ENCODE data around the gene DUSP7.

Gene DUSP7

DNA sequence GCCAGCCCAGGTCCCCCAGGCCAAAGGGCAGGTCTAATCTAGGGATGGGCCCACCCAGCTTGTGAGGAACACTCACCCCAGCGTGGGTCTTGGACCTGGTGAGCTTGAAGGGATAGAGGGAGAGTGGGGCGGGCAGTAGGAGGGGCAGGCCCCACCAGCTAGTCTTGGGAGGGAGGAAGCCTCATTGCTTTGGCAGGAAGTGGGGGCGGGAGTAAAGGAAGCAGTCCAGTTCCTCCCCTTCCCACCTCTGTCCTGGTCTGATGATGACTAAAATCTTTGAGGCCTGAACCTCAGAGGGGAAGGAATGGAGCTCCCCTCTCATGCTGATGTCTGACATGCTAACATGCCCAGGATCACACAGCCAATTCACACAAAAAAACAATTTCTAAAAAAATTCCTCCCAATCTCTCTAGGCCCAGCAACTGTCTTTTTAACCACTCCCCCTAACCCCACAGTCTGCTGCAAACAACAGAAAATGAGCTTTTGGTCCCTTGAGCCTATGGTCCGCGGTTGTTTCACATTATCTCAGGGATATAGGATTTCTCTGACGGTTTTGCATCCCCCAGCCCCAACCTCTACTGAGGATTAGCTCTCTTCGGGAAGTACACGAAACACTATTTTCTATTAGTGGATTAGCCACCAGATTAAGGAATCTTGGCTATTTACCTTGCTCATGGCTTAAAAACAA is 30.7 kb upstream of the DUSP7 start:
- DNase-seq (ENCODE audit: low read depth in 2 of 2) = no peak

DNA sequence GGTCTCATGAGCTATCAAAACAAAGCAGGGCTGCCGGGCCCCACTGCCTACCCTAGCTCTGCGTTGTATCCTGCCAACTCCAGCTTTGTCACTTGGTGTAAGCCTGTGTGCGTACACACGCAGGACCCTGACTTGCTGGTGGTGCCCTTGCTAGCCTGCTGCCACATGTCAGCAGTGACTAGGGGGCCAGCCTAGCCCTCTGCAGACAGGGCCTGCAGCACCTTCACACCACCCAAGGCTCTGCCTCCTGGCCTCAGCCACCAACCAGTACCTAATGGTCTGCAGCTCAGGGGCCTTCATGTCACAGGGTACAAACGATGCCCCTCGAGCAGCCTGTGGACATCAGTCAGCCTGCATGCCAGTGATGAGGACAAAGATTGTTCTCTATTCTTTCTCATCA is 30.1 kb upstream of the DUSP7 start:
- DNase-seq (ENCODE audit: low read depth in 2 of 2) = no peak

DNA sequence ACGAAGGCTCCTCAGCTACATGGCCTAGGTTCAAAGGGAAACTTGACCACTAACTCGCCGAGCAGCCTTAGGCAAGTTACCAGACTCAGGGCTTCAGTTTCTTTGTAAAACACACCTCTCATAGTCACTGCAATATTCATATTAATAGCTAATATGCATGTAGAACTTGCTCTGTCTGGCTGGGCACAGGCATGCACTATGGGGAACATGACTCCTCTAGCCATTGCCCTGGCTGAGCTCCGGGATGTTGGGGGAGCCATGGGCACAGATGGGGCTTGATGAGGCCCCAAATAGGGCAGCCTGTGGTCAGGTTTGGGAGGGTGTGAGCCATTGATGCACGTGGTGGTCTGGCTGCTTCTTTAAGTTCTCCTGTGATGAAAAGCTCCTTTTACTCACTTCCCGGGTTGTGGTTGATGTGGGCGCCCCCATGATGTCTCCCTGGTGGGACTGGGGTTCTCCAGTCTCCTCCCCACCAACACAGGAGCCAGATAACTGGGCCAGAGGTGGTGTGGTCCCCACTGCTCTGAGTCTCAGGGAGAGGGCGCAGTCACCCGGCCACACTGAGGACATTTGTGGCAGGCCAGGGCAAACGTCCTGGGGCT is 29.4 kb upstream of the DUSP7 start:
- no peak for DNase-seq (ENCODE audit: low read depth in 2 of 2)

DNA sequence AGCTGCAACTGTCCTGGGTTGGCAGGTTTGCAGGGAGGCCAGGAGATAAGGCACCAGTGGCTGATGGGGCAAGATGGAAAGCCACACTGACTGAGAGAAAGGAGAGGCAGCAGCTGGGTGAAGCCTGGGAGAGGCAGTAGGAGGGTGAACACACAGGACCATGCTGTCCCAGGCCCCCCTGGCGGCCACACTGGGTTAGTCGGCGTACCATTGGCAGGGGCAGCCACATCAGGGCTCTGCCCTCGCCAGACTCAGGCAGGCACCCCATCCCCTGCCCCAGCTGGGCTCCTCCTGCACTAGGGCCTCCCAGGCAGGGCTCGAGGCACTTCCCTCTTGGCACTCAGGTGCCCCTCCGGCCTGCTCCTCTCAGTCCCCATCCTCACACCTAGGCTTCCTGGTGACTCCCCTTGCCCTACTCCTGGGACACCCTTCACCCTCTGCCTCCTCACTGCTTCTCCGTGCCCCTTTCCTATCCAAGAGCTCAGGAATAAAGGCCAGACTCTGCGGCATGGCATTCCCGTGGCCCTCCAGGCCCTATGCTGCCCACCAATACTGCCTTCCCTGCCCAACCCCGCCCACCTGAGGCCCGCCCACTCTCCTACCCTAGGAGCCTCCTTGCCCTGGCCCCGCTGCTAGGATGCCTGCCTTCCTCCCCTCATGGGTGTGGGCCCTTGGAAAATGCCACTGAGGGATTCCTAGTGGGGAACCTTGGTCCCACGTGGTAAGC is 28.7 kb upstream of the DUSP7 start:
- DNase-seq (ENCODE audit: low read depth in 2 of 2) = no peak

DNA sequence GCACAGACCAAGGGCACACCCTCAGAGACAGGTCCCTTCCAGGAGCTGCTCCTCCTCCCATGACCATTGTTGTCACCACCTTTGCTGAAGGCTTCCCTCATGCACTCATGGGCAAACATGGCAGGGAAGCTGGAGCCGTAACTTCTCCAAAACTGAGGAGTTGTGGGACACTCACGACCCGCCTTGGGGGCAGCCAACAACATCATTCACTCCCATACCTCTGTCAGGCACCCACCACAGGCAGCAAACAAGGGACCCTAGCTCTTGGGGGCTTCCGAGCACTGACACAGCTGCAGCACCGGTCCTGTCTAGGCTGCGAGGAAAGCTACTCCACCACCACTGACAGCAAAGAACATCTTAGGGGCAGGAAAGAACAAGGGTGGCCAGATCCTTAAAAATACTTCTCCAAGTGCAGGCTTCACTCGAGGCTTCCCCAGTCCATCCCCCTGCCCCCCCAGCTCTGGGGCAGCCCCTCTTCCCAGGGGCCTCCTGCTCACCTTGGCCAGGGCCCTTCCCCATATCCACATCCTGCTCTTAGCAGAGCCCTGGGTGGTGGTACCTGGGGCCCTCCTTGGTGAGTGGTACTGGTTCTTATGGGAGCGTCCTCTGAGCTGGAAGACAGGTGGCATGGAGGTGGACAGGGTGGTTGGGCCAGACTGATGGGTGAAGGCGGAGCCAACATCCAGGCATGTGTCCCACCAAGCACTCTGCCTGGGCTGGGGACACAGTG is 28.0 kb upstream of the DUSP7 start:
- DNase-seq (ENCODE audit: low read depth in 2 of 2) = no peak

DNA sequence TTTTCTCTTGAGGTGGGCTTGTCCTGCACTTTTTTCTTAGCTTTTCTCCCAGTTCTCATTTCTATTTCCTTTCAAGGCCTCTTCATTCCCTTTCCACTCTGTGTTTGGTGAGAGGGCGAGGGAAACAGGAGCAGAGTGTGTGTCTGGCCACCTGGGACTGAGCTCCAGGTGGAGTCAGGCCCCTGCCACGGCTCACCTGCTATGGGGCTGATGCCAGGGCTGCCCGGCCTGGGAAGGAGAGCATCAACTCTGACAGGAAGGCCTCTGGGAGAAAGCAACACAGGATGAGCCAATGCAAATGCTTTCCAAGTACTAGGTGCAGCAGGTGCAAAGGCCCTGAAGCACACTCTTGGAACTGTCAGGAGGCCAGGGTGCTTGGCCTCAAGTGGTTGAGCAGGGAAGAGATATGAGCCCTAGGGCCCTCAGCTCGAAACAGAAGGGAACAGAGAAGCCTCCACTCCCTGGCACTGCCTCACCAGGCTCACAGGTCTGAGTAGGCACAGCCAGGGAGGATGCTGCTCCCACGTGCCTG is 27.3 kb upstream of the DUSP7 start:
- DNase-seq (ENCODE audit: low read depth in 2 of 2) = no peak

DNA sequence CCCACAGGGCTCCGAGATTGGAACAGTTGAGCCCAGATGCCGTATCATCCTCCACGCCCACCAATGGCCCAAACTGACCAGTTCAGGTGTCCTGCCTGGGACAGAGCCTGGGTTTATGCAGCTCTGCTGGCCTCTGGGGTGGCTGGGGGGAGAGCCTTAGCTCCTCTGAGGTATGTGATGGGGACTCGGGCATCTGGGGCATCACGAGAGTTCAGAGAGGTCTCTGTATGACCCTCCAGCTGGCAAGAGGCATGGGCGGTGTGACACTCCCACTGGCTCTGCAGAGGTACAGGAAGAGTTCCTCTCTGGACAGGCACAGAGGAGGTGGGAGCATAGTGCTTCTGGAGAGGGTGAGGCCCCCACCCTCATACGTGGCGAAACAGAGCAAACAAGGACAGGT is 26.6 kb upstream of the DUSP7 start:
- no peak for DNase-seq (ENCODE audit: low read depth in 2 of 2)

DNA sequence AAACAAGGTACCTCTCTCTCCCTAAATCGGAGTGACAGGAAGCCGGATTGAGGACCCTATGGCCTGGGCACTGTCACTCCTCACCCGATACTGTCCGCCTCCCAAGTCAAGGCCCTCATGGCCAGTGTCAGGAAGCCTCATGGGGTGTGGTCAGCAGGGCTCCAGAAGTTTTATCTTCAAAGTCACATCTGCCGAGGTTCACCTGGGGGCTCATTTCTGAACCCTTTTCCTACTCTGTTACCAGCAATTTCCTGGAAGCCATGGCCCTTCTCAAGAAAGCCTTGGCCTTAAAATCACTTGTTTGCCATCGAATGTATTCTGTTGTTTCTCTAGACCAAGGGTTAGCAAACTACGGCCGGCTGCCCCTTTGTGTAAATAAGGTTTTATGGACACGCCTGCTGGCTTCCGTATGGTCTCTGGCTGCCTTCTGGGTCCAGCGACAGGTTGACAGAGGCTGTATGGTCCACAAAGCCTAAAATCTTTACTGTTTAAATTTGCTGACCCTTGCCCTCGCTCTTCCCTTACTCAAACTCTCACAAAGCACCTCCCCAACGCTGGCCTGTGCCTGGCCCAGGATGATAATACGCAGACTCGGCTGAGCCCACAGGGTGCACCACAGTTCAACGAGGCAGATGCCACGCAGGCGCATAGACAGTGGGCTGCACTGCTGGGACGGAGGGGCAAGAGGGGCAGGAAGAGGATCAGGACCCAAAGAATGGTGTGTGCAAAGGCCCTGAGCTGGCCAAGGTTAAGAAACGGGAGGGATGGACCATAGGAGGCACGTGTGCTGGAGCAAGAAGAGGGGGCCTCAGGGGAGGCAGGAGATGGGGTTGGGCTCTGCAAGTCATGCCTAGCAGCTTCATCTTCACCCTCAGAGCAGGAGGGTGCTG is 24.7 kb upstream of the DUSP7 start:
- no peak for DNase-seq (ENCODE audit: low read depth in 2 of 2)

DNA sequence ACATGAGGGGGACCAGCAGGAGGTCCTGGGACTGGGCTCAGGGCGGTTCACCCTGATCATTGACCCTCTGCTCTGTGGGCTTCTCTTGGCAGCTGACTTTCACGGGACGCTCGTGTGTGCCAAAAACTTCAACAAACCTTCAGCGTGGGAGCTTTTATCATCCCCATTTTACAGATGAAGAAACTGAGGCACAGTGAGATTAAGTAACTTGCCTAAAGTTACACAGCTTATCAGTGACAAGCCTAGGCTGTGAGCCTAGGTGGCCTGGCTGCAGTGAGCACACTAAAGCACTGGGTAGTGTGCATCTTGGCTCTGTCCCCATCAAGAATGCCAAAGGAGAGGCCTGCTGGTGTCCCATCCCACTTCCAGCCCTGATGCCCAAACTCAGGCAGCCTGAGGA is 23.6 kb upstream of the DUSP7 start:
- DNase-seq (ENCODE audit: low read depth in 2 of 2) = no peak

DNA sequence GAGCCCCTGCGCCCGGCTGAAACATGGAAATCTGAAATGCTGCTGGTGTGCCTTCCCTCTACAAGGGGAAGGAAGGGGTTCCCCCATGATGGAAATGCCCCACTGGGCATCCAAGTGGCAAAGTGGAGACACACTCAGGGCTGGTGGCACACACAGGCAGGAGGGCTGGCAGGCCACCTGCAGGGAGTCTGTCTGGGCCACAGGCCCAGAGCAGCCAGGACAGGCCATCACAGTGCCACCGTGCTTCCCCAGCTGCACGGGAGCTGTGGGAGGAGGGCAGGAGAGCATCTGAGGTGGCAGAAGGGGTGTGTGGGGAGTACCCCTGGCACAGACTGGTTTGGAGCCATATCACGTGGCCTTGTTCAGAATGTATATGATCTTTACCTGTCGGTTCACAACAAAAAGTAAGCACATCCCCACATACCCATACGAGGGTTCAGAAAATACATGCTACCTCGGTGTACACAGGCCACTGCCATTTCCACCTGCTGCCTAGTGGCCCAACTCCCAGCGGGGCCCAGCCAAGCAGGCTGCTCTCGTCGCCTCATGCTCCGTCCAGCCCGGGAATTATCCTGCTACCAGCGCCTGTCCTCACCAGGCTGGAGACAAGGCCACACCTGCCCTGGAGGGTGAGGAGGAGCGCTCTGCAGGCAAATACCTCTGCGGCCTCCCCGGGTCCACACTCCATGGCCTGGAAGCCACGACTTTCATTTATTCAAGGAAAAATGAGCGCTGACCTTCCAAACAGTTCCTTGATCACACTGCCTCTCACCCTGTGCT is 22.6 kb upstream of the DUSP7 start:
- no peak for DNase-seq (ENCODE audit: low read depth in 2 of 2)

DNA sequence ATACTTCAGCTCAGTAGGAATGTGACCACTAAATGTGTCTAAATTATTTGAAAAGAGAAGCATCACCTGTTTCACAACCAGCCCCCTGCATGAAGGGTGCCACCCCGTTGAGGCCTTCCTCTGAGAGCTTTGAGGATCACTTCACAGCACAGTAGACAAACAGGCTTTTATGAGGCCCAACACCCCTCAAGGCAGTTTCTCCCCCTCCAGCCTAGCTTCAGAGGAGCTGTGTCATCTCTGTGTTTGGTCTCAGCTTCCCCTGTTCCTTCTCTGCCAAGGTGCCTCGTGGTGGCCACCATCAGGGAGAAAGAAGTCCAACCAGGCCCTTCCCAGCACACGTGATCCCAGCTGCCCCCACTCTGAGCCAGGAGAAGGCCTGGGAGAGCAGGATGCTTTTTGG is 21.6 kb upstream of the DUSP7 start:
- DNase-seq (ENCODE audit: low read depth in 2 of 2) = no peak

DNA sequence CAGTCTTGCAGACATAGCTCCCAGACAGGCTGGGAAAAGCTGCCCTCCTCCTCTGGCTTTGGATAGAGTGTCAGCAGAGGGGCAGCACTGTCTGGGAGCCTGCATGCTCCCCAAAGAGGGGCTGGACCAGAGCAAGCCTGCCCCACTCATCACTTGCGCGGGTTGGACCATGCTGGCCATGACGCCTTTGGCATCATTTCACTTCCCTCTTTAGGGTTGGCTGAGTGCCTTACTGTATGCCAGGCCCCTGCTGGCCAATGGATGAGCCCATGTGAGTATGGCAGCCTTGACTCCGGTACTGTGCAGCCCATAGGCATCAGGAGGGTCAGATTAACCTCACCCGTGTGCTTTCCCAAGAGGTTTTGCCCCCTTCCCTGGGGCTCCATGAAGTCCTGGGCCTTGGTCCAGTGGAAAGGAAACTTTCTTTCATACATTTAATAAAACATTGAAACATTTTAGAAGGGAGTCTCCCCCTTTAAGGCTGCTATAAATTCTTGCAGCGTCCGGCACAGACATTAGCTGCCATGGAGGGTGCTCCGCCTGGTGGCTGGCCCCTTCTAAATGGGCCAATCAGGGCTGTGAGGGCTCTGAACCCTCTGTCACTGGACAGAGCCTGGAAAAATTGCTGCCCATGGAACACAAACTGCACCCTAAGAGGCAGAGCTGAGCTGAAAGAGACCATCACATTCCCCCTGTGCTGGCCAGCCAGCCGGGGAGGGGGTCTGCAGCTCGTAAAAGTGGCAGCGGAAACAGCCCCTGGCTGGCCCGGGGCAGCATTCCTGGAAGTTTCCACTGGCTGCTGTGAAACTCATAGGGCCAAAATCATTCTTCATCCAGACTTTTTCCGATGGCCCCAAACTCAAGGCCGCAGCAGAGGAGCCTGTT is 20.8 kb upstream of the DUSP7 start:
- DNase-seq (ENCODE audit: low read depth in 2 of 2) = no peak

DNA sequence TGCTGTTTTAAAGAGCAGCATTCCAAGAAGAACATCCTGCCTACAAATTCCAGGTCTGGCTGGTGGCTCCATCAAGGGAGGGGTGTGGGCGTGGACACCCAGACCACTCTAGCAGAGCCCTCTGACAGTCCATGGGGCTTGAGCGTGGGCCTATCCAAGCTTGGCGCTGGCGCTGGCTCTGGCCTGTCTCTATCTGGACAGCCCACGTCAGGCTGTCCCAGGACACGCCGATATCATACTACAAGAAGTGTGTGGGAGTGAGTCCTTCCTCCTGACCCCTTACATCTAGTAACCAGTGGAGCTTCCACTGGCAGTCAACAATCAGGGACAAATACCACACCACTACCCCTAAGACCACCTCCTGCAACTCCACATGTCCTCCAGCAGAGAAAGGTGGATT is 17.1 kb upstream of the DUSP7 start:
- DNase-seq (ENCODE audit: low read depth in 2 of 2) = no peak

DNA sequence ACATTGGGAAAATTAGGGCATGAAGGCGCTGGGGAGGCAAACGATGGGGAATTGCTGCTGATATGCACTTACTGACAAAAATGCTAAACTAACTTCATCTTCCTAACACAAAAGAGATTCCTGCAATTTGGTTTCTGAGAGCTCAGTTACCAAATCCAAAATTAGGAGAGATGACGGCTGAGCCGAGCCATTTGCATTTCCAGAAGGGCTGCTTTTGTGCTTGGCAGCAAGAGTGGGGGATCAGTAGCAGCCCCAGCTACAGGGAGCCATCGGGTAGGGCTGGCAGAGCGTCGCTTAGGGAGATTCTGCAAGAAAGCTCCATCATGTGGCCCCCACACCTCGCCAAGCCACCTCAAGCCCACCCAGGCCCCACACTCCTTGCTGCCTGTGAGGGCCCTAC is 16.1 kb upstream of the DUSP7 start:
- DNase-seq (ENCODE audit: low read depth in 2 of 2) = no peak

DNA sequence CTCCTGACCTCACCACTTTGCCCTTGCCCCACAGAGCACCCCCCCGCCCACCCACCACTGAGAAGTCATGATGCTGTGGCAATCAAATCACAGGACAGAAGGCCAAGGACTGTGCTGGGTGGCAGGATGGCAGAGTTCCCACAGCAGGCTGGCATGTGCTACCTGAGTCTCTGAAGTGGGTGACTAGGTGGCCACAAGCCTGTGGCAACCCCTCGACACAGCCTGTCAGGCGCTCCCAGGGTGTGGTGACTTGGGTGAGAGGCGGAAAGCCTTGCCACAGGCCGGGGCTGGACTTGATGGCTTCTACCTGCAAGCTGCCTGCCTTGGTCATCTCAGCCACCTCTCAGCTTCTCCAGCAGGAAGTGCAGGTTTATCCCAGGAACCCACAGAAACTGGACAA is 15.6 kb upstream of the DUSP7 start:
- no peak for DNase-seq (ENCODE audit: low read depth in 2 of 2)

DNA sequence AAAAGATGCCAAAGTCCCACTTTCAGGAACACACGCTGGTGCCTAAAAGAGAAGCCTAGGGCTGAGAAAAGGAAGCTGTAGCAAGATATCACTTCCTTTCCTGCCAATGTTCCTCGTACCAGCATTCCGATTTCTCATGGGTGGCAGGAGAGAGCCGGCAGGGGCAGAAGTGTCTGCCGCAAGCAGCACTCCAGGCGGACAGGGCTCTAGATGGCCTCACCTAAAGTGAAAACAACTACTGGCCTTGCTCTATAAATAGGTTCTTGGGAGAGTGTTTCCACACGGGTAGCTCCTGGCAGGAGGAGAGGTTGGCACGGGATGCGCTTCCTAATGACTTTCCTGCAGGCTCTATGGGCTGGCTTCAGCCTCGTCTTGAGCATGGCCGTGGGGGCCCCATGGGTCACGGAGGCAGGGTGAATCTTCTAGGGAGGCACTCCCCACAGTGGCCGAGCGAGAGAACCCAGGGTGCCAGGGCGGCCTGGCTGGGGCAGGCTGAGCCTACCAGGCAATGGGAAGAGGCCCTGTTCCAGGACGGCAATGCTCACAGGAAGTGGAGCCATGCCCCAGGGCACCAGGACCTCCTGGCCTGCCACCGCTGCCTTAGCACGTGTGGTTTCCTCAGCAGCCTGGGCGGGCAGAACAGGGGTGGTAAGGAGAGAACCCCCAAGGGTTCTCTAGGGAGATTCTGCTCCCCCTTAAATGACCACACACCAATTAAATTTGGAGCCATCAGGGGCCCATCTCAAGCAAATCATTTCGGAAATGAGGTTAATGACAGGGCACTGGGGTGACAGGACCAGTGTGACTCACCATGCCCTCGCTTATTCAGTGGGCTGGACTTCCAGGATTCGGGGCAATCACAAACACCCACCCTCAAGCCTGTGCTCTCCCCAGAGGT is 14.6 kb upstream of the DUSP7 start:
- no peak for DNase-seq (ENCODE audit: low read depth in 2 of 2)

DNA sequence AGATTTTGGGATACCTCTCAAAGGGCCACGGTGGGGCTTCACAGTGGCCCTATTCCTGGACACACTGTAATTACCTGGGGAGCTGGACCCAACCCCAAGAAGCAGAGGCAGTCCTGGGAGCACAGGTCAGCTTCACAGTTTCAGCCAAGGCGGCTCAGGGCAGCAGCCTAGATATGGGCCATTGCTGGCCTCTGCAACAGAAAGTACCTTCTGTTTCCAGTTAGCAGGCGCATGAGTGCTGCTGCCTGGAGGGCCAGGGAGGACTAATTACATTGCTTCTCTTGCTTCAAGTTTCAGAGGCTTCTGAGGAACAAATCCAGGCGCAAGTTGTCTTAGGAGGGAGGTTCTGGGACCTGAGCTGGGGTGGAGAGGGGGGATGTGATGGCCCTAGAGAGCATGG is 13.5 kb upstream of the DUSP7 start:
- DNase-seq (ENCODE audit: low read depth in 2 of 2) = no peak

DNA sequence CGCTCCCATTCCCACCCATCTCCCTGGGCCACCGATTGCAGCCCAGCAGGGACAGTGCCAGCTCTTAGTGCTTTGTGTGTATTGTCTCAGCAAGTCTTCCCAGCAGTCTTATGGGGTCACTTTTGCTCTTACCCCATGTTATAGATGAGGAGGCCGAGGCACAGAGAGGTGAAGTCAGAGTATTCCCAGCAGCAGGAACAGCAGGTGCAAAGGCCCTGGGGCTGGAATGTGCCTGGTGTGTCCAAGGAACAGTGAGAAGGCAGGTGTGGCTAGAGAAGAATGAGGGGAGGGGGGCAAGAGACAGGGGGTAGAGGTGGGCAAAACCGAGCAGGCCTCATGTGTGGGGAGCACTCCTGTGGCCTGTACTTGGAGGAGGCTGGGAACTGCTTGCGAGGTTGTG is 12.8 kb upstream of the DUSP7 start:
- DNase-seq (ENCODE audit: low read depth in 2 of 2) = no peak

DNA sequence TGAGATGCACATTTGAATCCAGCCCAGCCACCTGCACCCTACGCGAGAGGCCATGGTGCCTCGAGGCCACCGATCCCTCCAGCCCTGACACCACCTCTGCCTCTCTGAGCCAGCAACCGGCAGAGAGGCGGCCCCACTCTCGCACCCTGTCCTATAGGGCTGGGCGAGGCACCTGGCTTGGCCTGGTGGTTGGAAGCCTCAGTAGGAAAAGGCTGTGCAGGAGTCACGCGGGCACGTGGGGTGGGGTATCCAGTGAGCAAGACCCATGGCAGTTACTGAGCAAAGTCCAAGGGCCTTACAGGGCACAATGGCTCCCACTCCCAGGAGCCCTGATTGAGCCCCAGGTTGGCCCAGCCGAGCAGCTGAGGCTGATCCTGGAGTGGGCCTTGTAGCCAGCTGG is 12.4 kb upstream of the DUSP7 start:
- DNase-seq (ENCODE audit: low read depth in 2 of 2) = no peak
